CD8-positive, alpha-beta memory T cell (primary cell): ENCODE results near the gene TPD52L2. TPM values are rescaled to one million over a fixed set of nuclear protein-coding genes. Genes with fewer than 3 reads are reported as not detected.

Experiments
- CTCF ChIA-PET: fragments of 350-600 bp; sonication (Branson Sonifier 250); formaldehyde crosslinking; loops from one replicate; lab custom pipeline; 2021; ENCODE audit warnings: antibody characterized with exemption; lab: Charles Lee
- POLR2A ChIA-PET: fragments of 350-600 bp; sonication (Branson Sonifier 250); formaldehyde crosslinking; loops from one replicate; lab custom pipeline; 2021; ENCODE audit warnings: antibody characterized with exemption; lab: Charles Lee
- DNase-seq, 5 donors: peaks; one replicate each; pipeline versions ENCODE4 v3.0.0 to v3.0.0-alpha.2; 2020 to 2022; ENCODE audit warnings: mixed read lengths in 1 of 5
- H3K27ac ChIP-seq: one replicate; pipeline ENCODE4 v1.7.0; 2013; ENCODE audit warnings: low read depth, mild to moderate bottlenecking, low read length, moderate library complexity
- H3K27me3 ChIP-seq: 2 replicates; pipeline ENCODE4 v1.7.0; 2013; ENCODE audit warnings: low read length, mild to moderate bottlenecking; ENCODE audit not compliant: insufficient read depth, poor library complexity, severe bottlenecking
- H3K36me3 ChIP-seq: 2 replicates; pipeline ENCODE4 v1.7.0; 2013; ENCODE audit warnings: mild to moderate bottlenecking, low read length, moderate library complexity; ENCODE audit not compliant: insufficient read depth
- H3K4me1 ChIP-seq: 2 replicates; pipeline ENCODE4 v1.7.0; 2013; ENCODE audit warnings: mild to moderate bottlenecking, low read length, moderate library complexity; ENCODE audit not compliant: insufficient read depth
- H3K4me3 ChIP-seq: 2 replicates; pipeline ENCODE4 v1.7.0; 2013; ENCODE audit warnings: mild to moderate bottlenecking, low read length
- H3K9me3 ChIP-seq: 2 replicates; pipeline ENCODE4 v1.7.0; 2013; ENCODE audit warnings: mild to moderate bottlenecking, low read length
- H3K27ac Mint-ChIP-seq, 8 donors: one replicate each; pipeline ENCODE4 v1.8.0; 2020 to 2021; ENCODE audit warnings: mixed read lengths in 8 of 8, mild to moderate bottlenecking in 6 of 8, inconsistent platforms in 3 of 8, moderate library complexity in 3 of 8
- H3K27me3 Mint-ChIP-seq, 2 donors: one replicate each; pipeline ENCODE4 v1.8.0; 2020 to 2021; ENCODE audit warnings: mixed read lengths in 2 of 2, mild to moderate bottlenecking in 1 of 2, moderate library complexity in 1 of 2
- H3K36me3 Mint-ChIP-seq, 3 donors: one replicate each; pipeline ENCODE4 v1.8.0; 2020 to 2021; ENCODE audit warnings: mixed read lengths in 3 of 3, inconsistent platforms in 1 of 3, mild to moderate bottlenecking in 1 of 3
- H3K4me1 Mint-ChIP-seq, 3 donors: one replicate each; pipeline ENCODE4 v1.8.0; 2020 to 2021; ENCODE audit warnings: mixed read lengths in 3 of 3, inconsistent platforms in 1 of 3, mild to moderate bottlenecking in 1 of 3
- H3K4me3 Mint-ChIP-seq, 7 donors: one replicate each; pipeline ENCODE4 v1.8.0; 2020 to 2021; ENCODE audit warnings: mixed read lengths in 7 of 7, mild to moderate bottlenecking in 6 of 7, moderate library complexity in 4 of 7, inconsistent platforms in 2 of 7
- H3K9me3 Mint-ChIP-seq, 5 donors: one replicate each; pipeline ENCODE4 v1.8.0; 2020 to 2022; ENCODE audit warnings: mixed read lengths in 5 of 5, mild to moderate bottlenecking in 3 of 5, moderate library complexity in 2 of 5, inconsistent platforms in 1 of 5
- polyA plus RNA-seq: library from polyadenylated mRNA; unstranded; fragments of 300-500 nt; fragmentation: Illumina TruSeq; gene quantifications from one replicate; pipeline ENCODE4 v1.2.3, GENCODE V29; 2021
- total RNA-seq, 2 experiments: library from RNA; stranded (reverse); gene quantifications; one replicate each; pipeline ENCODE4 v1.2.3, GENCODE V29; 2021

TPD52L2 gene
- total and polyA plus RNA-seq, 3 experiments from 2014 or later: 60.0 to 72.1 (median 64.4) TPM

- H3K27ac ChIP-seq: no peak overlapping the region
- ChIA-PET CTCF (no interaction called here), POLR2A (interaction anchor here (0.6 kb wide), 1 partner anchor 9 kb away, joined by 3 read pairs; no protein-coding TSS in a partner anchor)
Measured at GRCh38 chr20:63939061-63939935, 74.2 kb downstream of the TPD52L2 start.

GRCh38 chr20:63940071-63940471, 75.0 kb downstream of the TPD52L2 start:
- Mint-ChIP-seq H3K4me3 (peak overlapping the region in 1 of 7 donors; percentile 27), H3K4me1 (peaks cover 13 to 22% (median 15%) of the 10 kb centered on the region in 3 donors), H3K9me3 (no peaks in the 10 kb centered on the region), H3K27ac (no peak overlapping the region), H3K36me3 (peaks cover 0 to 52% (median under 1%) of the 10 kb centered on the region in 3 donors), H3K27me3 (no peaks in the 10 kb centered on the region)
- H3K36me3 ChIP-seq: peaks cover 17% of the 10 kb centered on the region
- CTCF ChIA-PET: no interaction called here
- no peak overlapping the region for H3K4me3 ChIP-seq
- peaks cover 24% of the 10 kb centered on the region for H3K4me1 ChIP-seq
- no peaks in the 10 kb centered on the region for H3K9me3 ChIP-seq
- no peak for DNase-seq
- H3K27me3 ChIP-seq: no peaks in the 10 kb centered on the region
- no peak overlapping the region for H3K27ac ChIP-seq
- POLR2A ChIA-PET: interaction anchor here (0.6 kb wide), 1 partner anchor 10 kb away, joined by 3 read pairs; no protein-coding TSS in a partner anchor

More at GRCh38 chr20:63939061-63939935, 74.2 kb downstream of the TPD52L2 start:
- peak in 3 of 5 donors; percentile 9 to 54 (median 19) for DNase-seq
- H3K9me3 Mint-ChIP-seq: no peaks in the 10 kb centered on the region
- peaks cover 12 to 22% (median 21%) of the 10 kb centered on the region in 3 donors for H3K4me1 Mint-ChIP-seq
- peak overlapping the region in 1 of 7 donors; percentile 27 for H3K4me3 Mint-ChIP-seq
- Histone ChIP-seq H3K27me3 (no peaks in the 10 kb centered on the region), H3K4me1 (peaks cover 24% of the 10 kb centered on the region), H3K36me3 (peaks cover 17% of the 10 kb centered on the region), H3K9me3 (no peaks in the 10 kb centered on the region), H3K4me3 (no peak overlapping the region)
- peaks cover 0 to 56% (median 2%) of the 10 kb centered on the region in 3 donors for H3K36me3 Mint-ChIP-seq
- H3K27ac Mint-ChIP-seq: no peak overlapping the region
- H3K27me3 Mint-ChIP-seq: no peaks in the 10 kb centered on the region

- peak in 1 of 5 donors; percentile 50 for DNase-seq
Measured at GRCh38 chr20:63940472-63941266, 75.6 kb downstream of the TPD52L2 start.

More at GRCh38 chr20:63940472-63941266, 75.6 kb downstream of the TPD52L2 start:
- Mint-ChIP-seq H3K27me3 (no peaks in the 10 kb centered on the region), H3K27ac (peak overlapping the region in 4 of 8 donors; percentile 52 to 91 (median 79)), H3K36me3 (peaks cover 0 to 52% (median 0%) of the 10 kb centered on the region in 3 donors), H3K4me3 (peak overlapping the region in 3 of 7 donors; percentile 15 to 42 (median 41)), H3K9me3 (no peaks in the 10 kb centered on the region), H3K4me1 (peaks cover 14 to 26% (median 15%) of the 10 kb centered on the region in 3 donors)
- ChIA-PET POLR2A (interaction anchor here (0.6 kb wide), 1 partner anchor 11 kb away, joined by 3 read pairs; no protein-coding TSS in a partner anchor), CTCF (interaction anchor here (1.4 kb wide), 1 partner anchor 40 kb away, joined by 4 read pairs; the partner anchor contains the start of gene PRPF6)
- Histone ChIP-seq H3K4me3 (no peak overlapping the region), H3K36me3 (peaks cover 17% of the 10 kb centered on the region), H3K27me3 (no peaks in the 10 kb centered on the region), H3K9me3 (no peaks in the 10 kb centered on the region), H3K27ac (no peak overlapping the region), H3K4me1 (peaks cover 24% of the 10 kb centered on the region)

Other genes starting within 250 kb of the TPD52L2 start
- 10 to 100 TPM; 14.3 to 15.5 TPM for gene GMEB2, start 238.2 kb upstream of the TPD52L2 start, total RNA-seq
- 14.8 TPM for gene GMEB2, start 238.2 kb upstream of the TPD52L2 start, polyA plus RNA-seq
- gene STMN3, start 211.8 kb upstream of the TPD52L2 start, total RNA-seq: 10 to 100 TPM; 21.0 to 21.6 TPM
- gene STMN3, start 211.8 kb upstream of the TPD52L2 start, polyA plus RNA-seq: 24.7 TPM
- 10 to 100 TPM; 52.3 to 54.5 TPM for gene RTEL1, start 207.0 kb upstream of the TPD52L2 start, total RNA-seq
- 5.7 TPM for gene RTEL1, start 207.0 kb upstream of the TPD52L2 start, polyA plus RNA-seq
- not detected for gene TNFRSF6B, start 168.6 kb upstream of the TPD52L2 start, total RNA-seq
- 0.22 TPM for gene TNFRSF6B, start 168.6 kb upstream of the TPD52L2 start, polyA plus RNA-seq
- gene ARFRP1, start 157.3 kb upstream of the TPD52L2 start, total RNA-seq: 10 to 100 TPM; 63.7 to 72.8 TPM
- gene ARFRP1, start 157.3 kb upstream of the TPD52L2 start, polyA plus RNA-seq: 73.9 TPM
- gene ZGPAT, start 157.2 kb upstream of the TPD52L2 start, total RNA-seq: 10 to 100 TPM; 29.7 to 29.9 TPM
- gene ZGPAT, start 157.2 kb upstream of the TPD52L2 start, polyA plus RNA-seq: 77.5 TPM
- 10 to 100 TPM; 18.4 to 19.6 TPM for gene LIME1, start 128.6 kb upstream of the TPD52L2 start, total RNA-seq
- gene LIME1, start 128.6 kb upstream of the TPD52L2 start, polyA plus RNA-seq: 366 TPM
- gene SLC2A4RG, start 125.5 kb upstream of the TPD52L2 start, total RNA-seq: 10 to 100 TPM; 37.5 to 40.6 TPM
- gene SLC2A4RG, start 125.5 kb upstream of the TPD52L2 start, polyA plus RNA-seq: 7.8 TPM
- gene ZBTB46, start 34.0 kb upstream of the TPD52L2 start, total RNA-seq: under 1 TPM; 0.31 to 0.39 TPM
- gene ZBTB46, start 34.0 kb upstream of the TPD52L2 start, polyA plus RNA-seq: 0.08 TPM
- not detected for gene ABHD16B, start 3.8 kb upstream of the TPD52L2 start, total RNA-seq
- not detected for gene ABHD16B, start 3.8 kb upstream of the TPD52L2 start, polyA plus RNA-seq
- gene DNAJC5, start 29.9 kb downstream of the TPD52L2 start, total RNA-seq: 10 to 100 TPM; 38.9 to 40.9 TPM
- 8.3 TPM for gene DNAJC5, start 29.9 kb downstream of the TPD52L2 start, polyA plus RNA-seq
- gene UCKL1, start 91.1 kb downstream of the TPD52L2 start, total RNA-seq: 10 to 100 TPM; 35.7 to 36.2 TPM
- gene UCKL1, start 91.1 kb downstream of the TPD52L2 start, polyA plus RNA-seq: 34.5 TPM
- gene ZNF512B, start 104.7 kb downstream of the TPD52L2 start, total RNA-seq: 10 to 100 TPM; 11.5 to 12.1 TPM
- 1.0 TPM for gene ZNF512B, start 104.7 kb downstream of the TPD52L2 start, polyA plus RNA-seq
- 10 to 100 TPM; 19.3 to 24.5 TPM for gene SAMD10, start 114.4 kb downstream of the TPD52L2 start, total RNA-seq
- 15.6 TPM for gene SAMD10, start 114.4 kb downstream of the TPD52L2 start, polyA plus RNA-seq
- gene PRPF6, start 115.9 kb downstream of the TPD52L2 start, total RNA-seq: 10 to 100 TPM; 76.2 to 78.3 TPM
- 97.1 TPM for gene PRPF6, start 115.9 kb downstream of the TPD52L2 start, polyA plus RNA-seq
- 1 to 10 TPM; 2.4 to 2.7 TPM for gene C20orf204, start 170.9 kb downstream of the TPD52L2 start, total RNA-seq
- gene C20orf204, start 170.9 kb downstream of the TPD52L2 start, polyA plus RNA-seq: 0.40 TPM
- not detected for gene SOX18, start 184.4 kb downstream of the TPD52L2 start, total RNA-seq
- not detected for gene SOX18, start 184.4 kb downstream of the TPD52L2 start, polyA plus RNA-seq
- 10 to 100 TPM; 24.2 to 24.5 TPM for gene TCEA2, start 197.9 kb downstream of the TPD52L2 start, total RNA-seq
- gene TCEA2, start 197.9 kb downstream of the TPD52L2 start, polyA plus RNA-seq: 30.9 TPM
- gene RGS19, start 214.2 kb downstream of the TPD52L2 start, total RNA-seq: 10 to 100 TPM; 35.3 to 36.9 TPM
- gene RGS19, start 214.2 kb downstream of the TPD52L2 start, polyA plus RNA-seq: 120 TPM
- gene OPRL1, start 214.8 kb downstream of the TPD52L2 start, total RNA-seq: under 1 TPM; 0.38 to 0.44 TPM
- 0.49 TPM for gene OPRL1, start 214.8 kb downstream of the TPD52L2 start, polyA plus RNA-seq
- gene LKAAEAR1, start 219.1 kb downstream of the TPD52L2 start, total RNA-seq: under 1 TPM; 0.29 to 0.39 TPM
- gene LKAAEAR1, start 219.1 kb downstream of the TPD52L2 start, polyA plus RNA-seq: 1.2 TPM
- gene NPBWR2, start 242.3 kb downstream of the TPD52L2 start, total RNA-seq: not detected
- not detected for gene NPBWR2, start 242.3 kb downstream of the TPD52L2 start, polyA plus RNA-seq